Skeletal muscle tissue (tissue), 4 donors: Measurements from ENCODE around the gene HSPA4. TPM values are rescaled to one million over a fixed set of nuclear protein-coding genes. Genes with fewer than 3 reads are reported as not detected.
"Not testable (repeated sequence)": the region's sequence is repeated elsewhere in the genome, so short reads cannot be mapped to it uniquely, and the experiment has no call there.

ENCODE experiments used
- H3K27ac ChIP-seq: one replicate; pipeline ENCODE4 v1.7.0; 2013; ENCODE audit warnings: mild to moderate bottlenecking, low read depth, low read length, inconsistent platforms
- H3K27me3 ChIP-seq, 3 donors: one replicate each; pipeline ENCODE4 v1.7.0; 2013; ENCODE audit warnings: low read length in 3 of 3; ENCODE audit not compliant: control insufficient read depth in 3 of 3, insufficient read depth in 3 of 3
- H3K36me3 ChIP-seq, 3 donors: one replicate each; pipeline ENCODE4 v1.7.0; 2013; ENCODE audit warnings: low read length in 3 of 3; ENCODE audit not compliant: control insufficient read depth in 3 of 3, insufficient read depth in 3 of 3
- H3K4me1 ChIP-seq, 3 donors: one replicate each; pipeline ENCODE4 v1.7.0; 2013; ENCODE audit warnings: low read length in 3 of 3, mild to moderate bottlenecking in 3 of 3; ENCODE audit not compliant: control insufficient read depth in 3 of 3, insufficient read depth in 3 of 3
- H3K4me3 ChIP-seq, 3 donors: one replicate each; pipeline ENCODE4 v1.7.0; 2013; ENCODE audit warnings: low read length in 3 of 3
- H3K9ac ChIP-seq, 3 donors: one replicate each; pipeline ENCODE4 v1.7.0; 2013; ENCODE audit warnings: low read length in 3 of 3, mild to moderate bottlenecking in 3 of 3, moderate library complexity in 2 of 3, low read depth in 1 of 3
- H3K9me3 ChIP-seq, 3 donors: one replicate each; pipeline ENCODE4 v1.7.0; 2013; ENCODE audit warnings: low read length in 3 of 3; ENCODE audit not compliant: control insufficient read depth in 3 of 3
- total RNA-seq: library from RNA; depleted of rRNA; stranded (reverse); fragments of >200 nt; gene quantifications from one replicate; pipeline ENCODE4 v1.2.3, GENCODE V29; 2014
- donor health status: Osteomylitis.

The HSPA4 gene
- total RNA-seq, 1 donor from 2014 or later, result 59.0 TPM

DNA sequence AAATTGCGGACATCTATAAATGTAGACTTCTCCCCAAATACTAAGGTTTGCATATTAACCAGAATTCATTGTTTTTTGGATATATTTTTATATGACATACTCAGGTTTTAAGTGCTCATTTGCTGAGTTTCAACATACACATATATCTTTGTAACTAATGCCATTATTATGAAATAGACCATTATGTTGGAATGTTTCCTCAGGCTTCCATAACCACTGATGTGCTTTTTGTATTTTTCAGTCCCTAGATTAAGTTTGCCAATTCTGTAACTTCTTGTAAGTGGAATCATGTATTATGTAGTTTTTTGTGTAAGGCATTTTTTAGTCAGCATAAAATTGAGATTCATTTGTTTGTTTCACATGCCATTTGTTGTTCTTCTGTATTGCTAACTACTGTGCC, 32.1 kb downstream of the HSPA4 start:
- no peak overlapping the region for H3K9ac ChIP-seq
- peaks cover 6 to 16% (median 16%) of the 10 kb centered on the region in 3 donors for H3K36me3 ChIP-seq
- H3K4me1 ChIP-seq, result no peaks in the 10 kb centered on the region
- H3K27ac ChIP-seq, result no peak overlapping the region
- H3K27me3 ChIP-seq, result no peaks in the 10 kb centered on the region
- no peaks in the 10 kb centered on the region for H3K9me3 ChIP-seq
- H3K4me3 ChIP-seq, result no peak overlapping the region

DNA sequence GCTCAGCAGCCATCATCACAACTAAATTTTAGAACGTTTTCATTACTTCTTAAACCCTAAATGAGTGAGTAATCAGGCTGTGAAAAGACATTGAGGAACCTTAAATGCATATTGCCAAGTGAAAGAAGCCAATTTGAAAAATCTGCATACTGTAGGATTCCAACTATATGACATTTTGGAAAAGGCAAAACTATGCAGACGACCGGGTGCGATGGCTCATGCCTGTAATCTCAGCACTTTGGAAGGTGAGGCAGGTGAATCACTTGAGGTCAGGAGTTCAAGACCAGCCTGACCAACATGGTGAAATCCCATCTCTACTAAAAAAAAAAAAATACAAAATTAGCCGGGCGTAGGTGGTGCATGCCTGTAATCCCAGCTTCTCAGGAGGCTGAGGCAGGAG, 33.4 kb downstream of the HSPA4 start:
- H3K27ac ChIP-seq, H3K9ac ChIP-seq, H3K4me3 ChIP-seq, H3K4me1 ChIP-seq, H3K9me3 ChIP-seq, H3K27me3 ChIP-seq: not testable (repeated sequence)
- H3K36me3 ChIP-seq, result peaks cover 8 to 27% (median 25%) of the 10 kb centered on the region in 3 donors

DNA sequence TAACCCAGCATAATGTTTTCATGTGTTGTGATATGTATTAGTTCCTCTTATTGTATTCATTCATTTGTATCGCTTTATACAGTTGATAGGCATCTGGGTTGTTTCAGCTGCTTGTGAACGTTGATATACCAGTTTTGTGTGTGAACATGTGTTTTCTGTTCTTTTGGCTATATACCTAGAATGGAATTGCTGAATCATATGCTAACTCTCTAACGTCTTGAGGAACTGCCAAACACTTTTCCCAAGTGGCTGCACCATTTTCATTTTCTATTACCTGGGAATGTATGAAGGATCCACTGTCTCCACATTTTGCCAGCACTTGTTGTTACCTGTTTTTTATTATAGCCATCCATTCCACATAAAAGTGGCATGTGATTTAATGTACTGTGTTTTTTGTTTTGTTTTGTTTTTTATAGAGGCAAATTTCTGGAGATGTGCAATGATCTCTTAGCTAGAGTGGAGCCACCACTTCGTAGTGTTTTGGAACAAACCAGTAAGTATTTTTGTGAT, 34.6 kb downstream of the HSPA4 start:
- no peak overlapping the region for H3K9ac ChIP-seq
- no peak overlapping the region for H3K27ac ChIP-seq
- no peaks in the 10 kb centered on the region for H3K27me3 ChIP-seq
- no peak overlapping the region for H3K4me3 ChIP-seq
- no peaks in the 10 kb centered on the region for H3K9me3 ChIP-seq
- no peaks in the 10 kb centered on the region for H3K4me1 ChIP-seq
- H3K36me3 ChIP-seq, result peaks cover 11 to 33% (median 32%) of the 10 kb centered on the region in 3 donors

DNA sequence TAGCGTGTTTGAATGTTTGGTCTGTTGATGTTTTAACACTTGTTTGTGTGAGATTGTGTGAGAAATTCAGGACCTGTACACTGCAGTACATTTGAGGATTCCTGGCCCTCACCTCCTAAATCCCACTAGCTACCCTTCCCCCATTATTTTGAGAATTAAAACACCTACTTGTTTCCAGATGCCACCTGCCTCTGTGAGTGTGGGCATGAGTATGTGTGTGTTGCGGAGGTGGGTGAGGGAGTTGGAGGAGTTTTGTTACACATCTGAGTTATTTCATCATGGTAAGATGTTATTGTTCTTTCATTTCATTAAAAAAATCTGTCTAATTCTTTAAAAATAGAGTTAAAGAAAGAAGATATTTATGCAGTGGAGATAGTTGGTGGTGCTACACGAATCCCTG, 36.3 kb downstream of the HSPA4 start:
- Histone ChIP-seq H3K27me3 (no peaks in the 10 kb centered on the region), H3K4me3 (no peak overlapping the region), H3K27ac (no peak overlapping the region), H3K36me3 (peaks cover 19 to 44% (median 43%) of the 10 kb centered on the region in 3 donors), H3K9ac (no peak overlapping the region), H3K4me1 (no peaks in the 10 kb centered on the region), H3K9me3 (no peaks in the 10 kb centered on the region)

DNA sequence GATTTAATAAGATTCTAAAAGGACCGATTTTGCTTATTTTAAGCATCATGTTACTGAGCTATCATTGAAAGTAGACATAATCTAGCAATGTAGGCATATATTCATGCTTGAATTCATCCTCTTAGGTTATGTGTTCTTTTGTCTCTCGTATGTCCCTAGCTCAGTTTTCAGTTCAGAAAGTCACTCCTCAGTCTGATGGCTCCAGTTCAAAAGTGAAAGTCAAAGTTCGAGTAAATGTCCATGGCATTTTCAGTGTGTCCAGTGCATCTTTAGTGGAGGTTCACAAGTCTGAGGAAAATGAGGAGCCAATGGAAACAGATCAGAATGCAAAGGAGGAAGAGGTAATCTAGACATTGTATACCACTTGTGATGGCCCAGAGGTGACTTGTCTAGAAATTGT, 39.2 kb downstream of the HSPA4 start:
- H3K4me3 ChIP-seq, result no peak overlapping the region
- no peaks in the 10 kb centered on the region for H3K27me3 ChIP-seq
- H3K36me3 ChIP-seq, result peaks cover 16 to 50% (median 45%) of the 10 kb centered on the region in 3 donors
- no peaks in the 10 kb centered on the region for H3K4me1 ChIP-seq
- no peak overlapping the region for H3K9ac ChIP-seq
- H3K27ac ChIP-seq, result no peak overlapping the region
- H3K9me3 ChIP-seq, result no peaks in the 10 kb centered on the region

DNA sequence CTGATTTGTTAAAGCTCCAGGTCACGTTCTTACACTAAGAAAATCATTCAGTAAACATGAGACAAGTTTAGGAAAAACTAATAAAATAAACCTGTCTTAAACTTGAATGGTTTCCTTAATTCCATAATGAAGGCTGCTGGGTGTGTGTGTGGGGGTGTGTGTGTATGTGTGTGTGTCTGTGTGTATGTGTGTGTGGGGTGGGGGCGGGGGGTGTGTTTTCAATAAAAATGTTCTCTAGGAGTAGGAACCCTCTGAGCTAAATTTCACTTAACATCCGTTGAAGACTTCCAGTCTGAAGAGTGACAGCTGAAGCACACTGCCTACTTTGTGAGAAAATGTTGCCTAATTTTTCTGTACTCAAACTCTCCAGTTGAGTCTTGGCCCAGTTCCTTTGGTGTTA, 54.5 kb downstream of the HSPA4 start:
- H3K9me3 ChIP-seq, result no peaks in the 10 kb centered on the region
- peaks cover 12 to 32% (median 25%) of the 10 kb centered on the region in 3 donors for H3K36me3 ChIP-seq
- H3K9ac ChIP-seq, result no peak overlapping the region
- peaks cover 0 to 10% (median 7%) of the 10 kb centered on the region in 3 donors for H3K4me1 ChIP-seq
- H3K4me3 ChIP-seq, result no peak overlapping the region
- no peaks in the 10 kb centered on the region for H3K27me3 ChIP-seq
- no peak overlapping the region for H3K27ac ChIP-seq

DNA sequence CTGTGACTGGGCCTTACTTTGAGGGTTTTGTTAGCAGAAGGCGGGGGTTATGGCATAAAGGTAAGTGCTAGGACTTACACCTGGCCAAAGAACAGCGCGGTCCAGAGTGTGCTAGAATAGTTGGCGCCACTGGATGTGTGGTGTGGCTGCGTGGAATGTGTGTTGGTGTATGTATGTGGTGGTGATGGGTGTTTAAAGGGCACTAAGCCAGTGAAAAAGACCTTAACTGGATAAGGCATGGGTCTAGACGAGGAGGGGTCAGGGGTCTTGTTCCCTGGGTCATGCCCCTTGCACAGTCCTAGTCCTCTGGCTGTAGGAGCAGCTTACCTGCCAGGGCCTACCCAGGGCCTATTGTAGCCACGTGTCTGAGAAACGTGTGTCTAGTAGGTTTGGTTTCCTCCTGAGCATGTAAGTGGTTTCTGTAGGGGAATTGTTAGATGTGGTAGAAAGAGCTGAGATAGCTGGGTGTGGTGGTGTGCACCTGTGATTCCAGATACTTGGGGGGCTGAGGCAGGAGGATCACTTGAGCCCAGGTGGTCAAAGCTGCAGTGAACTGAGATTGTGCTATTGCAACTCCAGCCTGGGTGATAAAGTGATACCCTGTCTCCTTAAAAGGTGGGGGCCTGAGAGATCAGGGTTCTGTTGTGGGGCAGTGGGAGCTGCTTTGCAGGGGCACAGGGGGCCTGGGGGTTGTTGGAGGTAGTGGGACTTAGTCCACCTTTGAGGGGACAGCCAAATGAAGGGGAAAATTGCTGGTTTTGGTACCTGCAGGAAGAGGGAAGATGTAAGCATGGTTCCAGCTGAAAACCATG, 55.2 kb downstream of the HSPA4 start:
- H3K27ac ChIP-seq, result no peak overlapping the region
- peaks cover 0 to 13% (median 9%) of the 10 kb centered on the region in 3 donors for H3K4me1 ChIP-seq
- H3K27me3 ChIP-seq, result no peaks in the 10 kb centered on the region
- H3K9me3 ChIP-seq, result no peaks in the 10 kb centered on the region
- H3K9ac ChIP-seq, result no peak overlapping the region
- peaks cover 12 to 31% (median 22%) of the 10 kb centered on the region in 3 donors for H3K36me3 ChIP-seq
- no peak overlapping the region for H3K4me3 ChIP-seq

DNA sequence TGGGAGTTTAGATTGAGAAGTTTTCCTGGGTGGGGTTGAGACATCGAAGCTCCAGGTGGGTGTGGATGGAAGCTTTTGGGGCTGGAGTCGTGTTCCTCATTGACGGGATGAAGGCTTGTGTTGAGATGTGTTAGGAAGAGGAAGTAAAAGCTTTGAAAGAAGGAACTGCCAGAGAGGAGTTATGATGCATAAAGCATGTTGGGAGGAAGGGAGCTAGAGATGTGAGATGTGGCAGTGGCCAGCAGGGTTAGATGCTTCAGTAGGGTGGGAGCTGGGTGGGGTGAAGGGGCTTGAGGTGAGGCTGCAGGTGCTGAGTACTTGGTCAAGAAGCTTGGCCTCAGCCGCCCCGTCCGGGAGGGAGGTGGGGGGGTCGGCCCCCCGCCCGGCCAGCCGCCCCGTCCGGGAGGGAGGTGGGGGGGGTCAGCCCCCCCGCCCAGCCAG, 56.7 kb downstream of the HSPA4 start:
- H3K36me3 ChIP-seq, result peaks cover 8 to 18% (median 14%) of the 10 kb centered on the region in 3 donors
- H3K4me1 ChIP-seq, result peaks cover 3 to 16% (median 14%) of the 10 kb centered on the region in 3 donors
- H3K27ac ChIP-seq, result no peak overlapping the region
- H3K27me3 ChIP-seq, result no peaks in the 10 kb centered on the region
- no peak overlapping the region for H3K4me3 ChIP-seq
- H3K9me3 ChIP-seq, result no peaks in the 10 kb centered on the region
- H3K9ac ChIP-seq, result no peak overlapping the region

DNA sequence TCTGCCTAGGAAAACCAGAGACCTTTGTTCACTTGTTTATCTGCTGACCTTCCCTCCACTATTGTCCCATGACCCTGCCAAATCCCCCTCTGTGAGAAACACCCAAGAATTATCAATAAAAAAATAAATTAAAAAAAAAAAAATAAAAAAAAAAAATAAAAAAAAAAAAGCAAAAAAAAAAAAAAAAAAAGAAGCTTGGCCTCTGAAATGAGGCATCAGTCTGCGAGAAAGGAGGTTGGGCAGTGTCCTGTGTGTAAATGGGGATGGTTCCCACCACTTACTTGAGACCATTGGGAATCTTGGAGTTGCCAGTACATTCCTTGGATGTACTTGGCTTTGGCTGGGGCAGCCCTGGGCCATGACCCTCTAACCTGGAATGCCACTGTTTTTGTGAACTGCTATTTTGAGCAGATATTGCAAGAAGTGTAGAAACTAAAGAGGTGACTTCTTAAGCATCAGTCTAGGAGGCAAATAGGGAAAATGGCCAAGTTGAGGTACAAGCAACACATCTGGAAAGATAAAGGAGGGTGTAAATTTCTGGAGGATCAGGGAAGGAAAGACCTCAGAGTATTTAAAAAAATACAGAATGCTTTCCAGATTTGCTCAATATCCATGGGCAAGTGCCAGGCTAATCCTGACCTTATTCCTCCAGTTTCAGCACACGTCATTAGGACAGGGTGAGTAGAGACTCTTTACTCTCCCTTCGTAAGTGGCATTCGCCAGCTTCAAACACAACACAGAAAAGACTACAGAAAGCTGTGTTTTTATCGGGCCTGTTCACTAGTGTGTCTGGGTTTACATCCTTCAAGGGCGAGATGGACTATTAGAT, 58.1 kb downstream of the HSPA4 start:
- H3K36me3 ChIP-seq, result peaks cover under 1 to 5% (median under 1%) of the 10 kb centered on the region in 3 donors
- H3K4me3 ChIP-seq, result no peak overlapping the region
- peak overlapping the region in 1 of 3 donors; percentile 1 for H3K9ac ChIP-seq
- no peaks in the 10 kb centered on the region for H3K9me3 ChIP-seq
- no peaks in the 10 kb centered on the region for H3K27me3 ChIP-seq
- no peak overlapping the region for H3K27ac ChIP-seq
- peaks cover 8 to 24% (median 19%) of the 10 kb centered on the region in 3 donors for H3K4me1 ChIP-seq

DNA sequence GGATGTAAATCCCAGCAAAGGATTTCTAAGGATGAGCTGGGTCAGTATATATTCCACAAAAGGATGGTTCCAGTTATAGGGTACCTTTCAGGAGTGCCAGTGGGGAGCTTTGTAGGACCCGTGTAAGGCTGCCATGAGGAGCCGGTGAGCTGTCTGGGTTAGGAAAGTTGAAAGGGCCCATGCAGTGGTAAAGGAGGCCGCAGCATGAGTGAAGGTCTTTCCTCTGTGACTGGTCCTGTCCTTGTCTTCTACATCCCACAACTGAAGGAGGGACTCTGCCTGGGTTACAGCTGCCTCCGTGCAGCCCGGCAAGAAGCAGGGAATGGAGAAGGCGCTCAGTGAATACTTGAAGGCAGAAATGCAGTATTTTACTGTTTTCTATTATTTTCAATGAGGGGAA, 58.9 kb downstream of the HSPA4 start:
- Histone ChIP-seq H3K27me3 (no peaks in the 10 kb centered on the region), H3K36me3 (no peaks in the 10 kb centered on the region), H3K9ac (no peak overlapping the region), H3K27ac (no peak overlapping the region), H3K4me1 (peaks cover 8 to 24% (median 14%) of the 10 kb centered on the region in 3 donors), H3K9me3 (no peaks in the 10 kb centered on the region), H3K4me3 (no peak overlapping the region)
